ENCODE results near the gene SRSF5.
"Not testable (repeated sequence)": the region's sequence is repeated elsewhere in the genome, so short reads cannot be mapped to it uniquely, and the experiment has no call there.

Gene SRSF5

GRCh38 chr14:69766984-69767368 is at the start of gene SRSF5:
TSS of gene SRSF5 (plus strand) at chr14:69767142. CDS start at chr14:69768157, 1,015 bp downstream.
- Mint-ChIP-seq H3K4me1 (ENCODE audit: low read depth) (peaks cover 66% of the 10 kb centered on the region), H3K27me3 (no peaks in the 10 kb centered on the region), H3K27ac (peak within 1 kb of the TSS; percentile 100), H3K36me3 (peaks cover 27% of the 10 kb centered on the region), H3K9me3 (ENCODE audit: low read depth) (peaks cover 3% of the 10 kb centered on the region), H3K4me3 (peak within 1 kb of the TSS; percentile 99)

DNA sequence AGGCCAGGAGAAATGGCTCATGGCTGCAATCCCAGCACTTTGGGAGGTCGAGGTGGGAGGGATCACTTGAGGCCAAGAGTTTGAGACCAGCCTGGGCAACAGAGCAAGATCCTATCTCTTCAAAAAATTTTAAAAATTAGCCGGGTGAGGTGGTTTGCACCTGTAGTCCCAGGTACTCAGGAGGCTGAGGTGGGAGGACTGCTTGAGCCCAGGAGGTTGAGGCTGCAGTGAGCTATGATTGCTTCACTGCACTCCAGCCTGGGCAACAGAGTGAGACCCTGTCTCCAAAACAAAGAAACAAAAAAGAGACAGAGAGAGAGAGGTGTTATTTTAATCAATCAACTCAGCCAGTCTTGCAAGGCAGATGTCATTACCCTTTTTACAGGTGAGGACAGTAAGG is 48.3 kb upstream of the SRSF5 start:
- H3K9me3 Mint-ChIP-seq (ENCODE audit: low read depth); H3K4me3 Mint-ChIP-seq; H3K27me3 Mint-ChIP-seq; H3K36me3 Mint-ChIP-seq: not testable (repeated sequence)
- H3K4me1 Mint-ChIP-seq (ENCODE audit: low read depth), result peaks cover 18% of the 10 kb centered on the region
- peak overlapping the region; percentile 10 for H3K27ac Mint-ChIP-seq

GRCh38 chr14:69719501-69719951 is 47.4 kb upstream of the SRSF5 start:
- Mint-ChIP-seq H3K27ac (no peak overlapping the region), H3K27me3 (no peaks in the 10 kb centered on the region), H3K36me3 (no peaks in the 10 kb centered on the region), H3K4me3 (no peak overlapping the region), H3K4me1 (ENCODE audit: low read depth) (peaks cover 18% of the 10 kb centered on the region), H3K9me3 (ENCODE audit: low read depth) (no peaks in the 10 kb centered on the region)

- H3K4me1 Mint-ChIP-seq (ENCODE audit: low read depth), result peaks cover 12% of the 10 kb centered on the region
- no peaks in the 10 kb centered on the region for H3K27me3 Mint-ChIP-seq
- no peak overlapping the region for H3K27ac Mint-ChIP-seq
- H3K9me3 Mint-ChIP-seq (ENCODE audit: low read depth), result no peaks in the 10 kb centered on the region
- no peaks in the 10 kb centered on the region for H3K36me3 Mint-ChIP-seq
- H3K4me3 Mint-ChIP-seq, result no peak overlapping the region
Measured at GRCh38 chr14:69720912-69721311, 46.0 kb upstream of the SRSF5 start.

- Mint-ChIP-seq H3K9me3 (ENCODE audit: low read depth) (no peaks in the 10 kb centered on the region), H3K27ac (no peak overlapping the region), H3K36me3 (no peaks in the 10 kb centered on the region), H3K4me3 (peak overlapping the region; percentile 72), H3K27me3 (no peaks in the 10 kb centered on the region), H3K4me1 (ENCODE audit: low read depth) (peaks cover 2% of the 10 kb centered on the region)
Measured at GRCh38 chr14:69726761-69727511, 40.0 kb upstream of the SRSF5 start.

DNA sequence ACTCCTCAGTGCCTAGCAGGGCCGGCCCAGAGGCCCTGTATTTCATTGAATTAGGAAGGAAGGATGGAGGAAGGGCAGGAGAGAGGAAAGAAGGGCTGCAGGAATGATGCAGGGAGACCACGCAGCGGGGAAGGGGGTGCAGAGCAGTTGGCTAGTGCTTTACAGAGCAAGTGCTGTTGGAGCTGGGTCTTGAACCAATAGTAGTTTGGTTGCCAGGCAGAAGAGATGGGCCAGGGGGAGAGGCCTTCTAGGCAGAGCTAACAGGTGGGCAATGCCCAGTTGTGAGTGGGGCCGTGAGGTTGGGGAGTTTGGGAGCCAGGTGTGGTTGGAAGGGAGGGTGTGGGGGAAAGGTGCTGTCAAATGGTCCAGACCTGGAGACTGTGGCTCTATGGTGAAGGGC is 39.1 kb upstream of the SRSF5 start:
- Mint-ChIP-seq H3K36me3 (no peaks in the 10 kb centered on the region), H3K27ac (no peak overlapping the region), H3K4me3 (no peak overlapping the region)

GRCh38 chr14:69731919-69732598 is 34.9 kb upstream of the SRSF5 start:
- H3K27ac Mint-ChIP-seq, result not testable (repeated sequence)

More for the DNA sequence above, 39.1 kb upstream of the SRSF5 start:
- no peaks in the 10 kb centered on the region for H3K27me3 Mint-ChIP-seq
- H3K9me3 Mint-ChIP-seq (ENCODE audit: low read depth), result no peaks in the 10 kb centered on the region
- H3K4me1 Mint-ChIP-seq (ENCODE audit: low read depth), result peaks cover 2% of the 10 kb centered on the region

DNA sequence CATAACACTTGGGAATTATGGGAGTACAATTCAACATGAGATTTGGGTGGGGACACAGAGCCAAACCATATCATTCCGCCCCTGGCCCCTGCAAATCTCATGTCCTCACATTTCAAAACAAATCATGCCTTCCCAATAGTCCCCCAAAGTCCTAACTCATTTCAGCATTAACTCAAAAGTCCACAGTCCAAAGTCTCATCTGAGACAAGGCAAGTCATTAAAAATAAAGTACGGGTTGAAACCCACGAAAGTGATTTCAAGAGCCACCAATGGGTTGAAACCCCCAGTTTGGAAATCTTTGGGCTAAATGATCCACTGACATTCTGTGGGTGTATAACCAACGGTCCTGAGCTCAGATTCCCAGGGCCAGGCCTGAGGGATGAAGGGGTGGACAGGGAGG is 30.5 kb upstream of the SRSF5 start:
- H3K4me1 Mint-ChIP-seq (ENCODE audit: low read depth); H3K27ac Mint-ChIP-seq; H3K27me3 Mint-ChIP-seq; H3K9me3 Mint-ChIP-seq (ENCODE audit: low read depth); H3K36me3 Mint-ChIP-seq; H3K4me3 Mint-ChIP-seq: not testable (repeated sequence)

More at GRCh38 chr14:69731919-69732598, 34.9 kb upstream of the SRSF5 start:
- not testable (repeated sequence) for H3K9me3 Mint-ChIP-seq (ENCODE audit: low read depth); H3K27me3 Mint-ChIP-seq; H3K4me3 Mint-ChIP-seq; H3K36me3 Mint-ChIP-seq; H3K4me1 Mint-ChIP-seq (ENCODE audit: low read depth)

GRCh38 chr14:69741055-69741454 is 25.9 kb upstream of the SRSF5 start:
- H3K27ac Mint-ChIP-seq, result no peak overlapping the region
- H3K4me1 Mint-ChIP-seq (ENCODE audit: low read depth), result peaks cover 2% of the 10 kb centered on the region
- peaks cover 2% of the 10 kb centered on the region for H3K36me3 Mint-ChIP-seq
- H3K9me3 Mint-ChIP-seq (ENCODE audit: low read depth), result no peaks in the 10 kb centered on the region
- no peak overlapping the region for H3K4me3 Mint-ChIP-seq
- peaks cover under 1% of the 10 kb centered on the region for H3K27me3 Mint-ChIP-seq

DNA sequence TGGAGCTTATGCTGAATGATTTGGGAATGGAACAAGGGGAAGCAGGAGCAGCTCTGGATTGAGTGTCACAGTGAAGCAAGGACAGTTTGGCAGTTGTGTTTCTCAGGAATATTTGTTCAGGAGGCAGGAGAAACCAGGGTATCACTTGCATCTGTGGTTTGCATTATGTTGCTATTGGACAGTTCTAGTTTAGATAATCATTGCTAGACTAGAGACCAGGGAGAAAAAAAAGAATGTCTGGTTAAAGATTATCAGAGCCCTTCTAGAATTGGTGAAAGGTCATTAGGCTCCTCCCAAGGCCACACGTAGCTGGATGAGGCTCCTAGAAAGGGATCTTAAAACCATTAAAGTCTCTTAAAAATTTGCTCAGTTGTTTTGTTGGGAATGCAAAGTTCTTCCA is 17.0 kb upstream of the SRSF5 start:
- Mint-ChIP-seq H3K36me3 (no peaks in the 10 kb centered on the region), H3K27ac (no peak overlapping the region), H3K4me3 (no peak overlapping the region), H3K4me1 (ENCODE audit: low read depth) (peaks cover 17% of the 10 kb centered on the region), H3K27me3 (no peaks in the 10 kb centered on the region), H3K9me3 (ENCODE audit: low read depth) (no peaks in the 10 kb centered on the region)

DNA sequence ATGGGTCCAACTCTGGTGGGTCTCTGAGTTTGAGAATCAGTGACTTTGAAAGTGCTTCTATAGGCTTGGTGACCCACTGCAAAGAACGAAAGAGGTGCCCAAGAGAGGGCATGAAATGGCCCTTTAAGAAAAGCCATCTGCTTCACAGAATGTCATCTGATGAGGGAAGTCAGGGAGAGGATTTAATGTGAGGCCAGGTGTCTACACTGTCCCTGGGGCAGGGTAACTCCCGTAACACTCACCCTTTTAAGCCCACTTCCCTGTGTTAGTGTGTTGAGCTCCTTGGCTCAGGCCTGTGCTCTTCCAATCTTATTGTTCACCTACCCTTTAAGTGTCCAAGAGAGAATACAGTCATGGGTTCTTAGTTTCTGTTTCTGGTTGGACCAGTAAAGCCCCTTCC is 16.4 kb upstream of the SRSF5 start:
- Mint-ChIP-seq H3K36me3 (no peaks in the 10 kb centered on the region), H3K4me3 (no peak overlapping the region), H3K9me3 (ENCODE audit: low read depth) (no peaks in the 10 kb centered on the region), H3K4me1 (ENCODE audit: low read depth) (peaks cover 21% of the 10 kb centered on the region), H3K27me3 (no peaks in the 10 kb centered on the region), H3K27ac (no peak overlapping the region)

DNA sequence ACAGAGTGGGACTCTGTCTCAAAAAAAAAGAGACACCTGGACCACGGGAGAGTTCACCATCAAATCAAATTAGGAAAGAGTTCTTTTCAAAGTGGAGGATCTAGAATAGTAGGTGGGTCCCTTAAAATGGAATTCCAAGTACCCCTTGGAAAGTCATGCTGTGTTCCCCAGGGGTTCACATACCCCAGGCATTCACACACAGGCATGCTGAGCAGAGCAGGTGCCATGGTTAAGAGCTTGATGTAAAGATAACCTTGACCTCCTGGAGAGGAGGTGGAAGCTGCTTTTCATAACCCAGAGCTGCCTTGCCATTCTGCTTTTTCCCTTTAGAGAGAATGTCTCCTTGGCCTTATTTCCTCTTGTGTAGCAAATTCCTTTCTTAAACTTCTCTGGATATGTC is 14.2 kb upstream of the SRSF5 start:
- H3K27me3 Mint-ChIP-seq, result no peaks in the 10 kb centered on the region
- no peak overlapping the region for H3K27ac Mint-ChIP-seq
- H3K9me3 Mint-ChIP-seq (ENCODE audit: low read depth), result no peaks in the 10 kb centered on the region
- no peaks in the 10 kb centered on the region for H3K36me3 Mint-ChIP-seq
- H3K4me1 Mint-ChIP-seq (ENCODE audit: low read depth), result peaks cover 15% of the 10 kb centered on the region
- no peak overlapping the region for H3K4me3 Mint-ChIP-seq

DNA sequence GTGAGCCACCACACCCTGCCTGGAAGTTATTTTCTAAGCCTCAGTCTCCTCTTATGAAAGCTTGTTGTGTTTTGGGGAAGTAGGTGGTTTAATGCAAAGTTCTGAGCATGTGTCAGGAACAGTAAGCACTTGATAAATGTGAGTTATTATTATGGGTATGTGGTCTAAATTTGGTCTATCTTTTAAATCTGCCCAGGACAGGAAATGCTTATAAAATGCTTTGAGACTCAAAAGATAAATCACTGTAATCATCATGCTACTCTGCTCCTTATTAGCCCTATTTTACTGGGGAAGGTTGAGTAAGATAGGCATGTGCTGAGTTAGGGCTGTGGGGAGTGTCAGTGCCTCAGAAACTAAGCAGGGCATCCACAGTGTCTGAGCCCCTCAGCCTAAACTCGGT is 13.1 kb upstream of the SRSF5 start:
- Mint-ChIP-seq H3K4me3 (no peak overlapping the region), H3K4me1 (ENCODE audit: low read depth) (peaks cover 15% of the 10 kb centered on the region), H3K27ac (no peak overlapping the region), H3K36me3 (no peaks in the 10 kb centered on the region), H3K27me3 (no peaks in the 10 kb centered on the region), H3K9me3 (ENCODE audit: low read depth) (no peaks in the 10 kb centered on the region)

DNA sequence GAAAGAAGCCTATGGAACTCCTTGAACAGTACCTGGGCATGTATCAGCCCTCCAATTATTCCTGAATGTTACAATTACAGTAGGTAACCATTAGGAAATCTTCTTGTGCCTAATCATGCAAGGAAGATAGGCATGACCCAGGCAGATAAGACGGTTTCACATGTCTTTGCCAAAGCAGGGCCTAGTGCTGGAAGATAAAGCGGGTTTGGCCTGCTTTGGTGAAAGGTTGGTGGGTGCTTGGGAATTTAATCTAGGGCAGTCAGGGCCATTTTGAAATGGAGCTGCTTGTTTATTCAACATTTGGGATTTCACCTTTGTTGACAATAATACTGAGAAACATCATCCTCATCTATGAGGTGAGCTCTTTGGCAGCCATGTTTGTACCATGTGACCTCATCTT is 12.5 kb upstream of the SRSF5 start:
- Mint-ChIP-seq H3K36me3 (no peaks in the 10 kb centered on the region), H3K27me3 (no peaks in the 10 kb centered on the region), H3K4me3 (no peak overlapping the region), H3K9me3 (ENCODE audit: low read depth) (no peaks in the 10 kb centered on the region), H3K4me1 (ENCODE audit: low read depth) (peaks cover 15% of the 10 kb centered on the region), H3K27ac (no peak overlapping the region)

DNA sequence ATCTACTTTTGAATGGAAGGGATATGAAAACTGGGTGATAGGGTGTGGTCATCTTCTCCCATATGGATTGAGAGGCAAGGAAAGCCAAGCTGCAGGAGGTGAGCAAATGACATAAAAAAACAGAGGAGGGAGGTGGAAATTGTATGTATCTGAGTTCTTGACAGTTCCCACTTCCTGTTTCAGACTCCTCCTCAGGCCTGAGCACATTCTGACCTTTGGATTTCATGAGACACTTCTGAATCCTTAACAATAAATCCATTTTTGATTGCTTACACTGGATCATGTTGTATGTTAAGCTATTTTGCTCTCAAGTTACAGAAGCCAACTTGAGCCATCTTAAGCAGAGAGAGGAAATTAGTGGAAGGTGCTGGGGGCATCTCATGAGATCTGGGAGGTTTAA is 11.6 kb upstream of the SRSF5 start:
- Mint-ChIP-seq H3K36me3 (no peaks in the 10 kb centered on the region), H3K4me3 (no peak overlapping the region), H3K9me3 (ENCODE audit: low read depth) (no peaks in the 10 kb centered on the region), H3K27ac (no peak overlapping the region), H3K27me3 (no peaks in the 10 kb centered on the region), H3K4me1 (ENCODE audit: low read depth) (peaks cover 15% of the 10 kb centered on the region)

- H3K9me3 Mint-ChIP-seq (ENCODE audit: low read depth), result no peaks in the 10 kb centered on the region
- H3K4me1 Mint-ChIP-seq (ENCODE audit: low read depth), result peaks cover 15% of the 10 kb centered on the region
- no peak overlapping the region for H3K4me3 Mint-ChIP-seq
- H3K27me3 Mint-ChIP-seq, result no peaks in the 10 kb centered on the region
- no peaks in the 10 kb centered on the region for H3K36me3 Mint-ChIP-seq
- no peak overlapping the region for H3K27ac Mint-ChIP-seq
Measured at GRCh38 chr14:69755784-69756183, 11.2 kb upstream of the SRSF5 start.
